HEK293 (cell line): ENCODE results near the gene CD82.
A peak's percentile ranks its signal among the peaks of the same experiment; 100 is the strongest.

Experiments
- BCL11A ChIP-seq: fragments of 450-650 bp; formaldehyde crosslinking; IDR thresholded peaks from 2 replicates; pipeline ENCODE4 v1.5.1; 2016; ENCODE audit warnings: low read depth, missing biosample characterization, missing genetic modification characterization
- EGR2 ChIP-seq: fragments of 450-650 bp; formaldehyde crosslinking; IDR thresholded peaks from 2 replicates; pipeline ENCODE4 v1.5.1; 2016; ENCODE audit warnings: low read depth, missing biosample characterization, missing genetic modification characterization
- ELK4 ChIP-seq: IDR thresholded peaks from 2 replicates; pipeline ENCODE4 v1.6.1; 2011; ENCODE audit warnings: mild to moderate bottlenecking, low read depth, low read length, borderline replicate concordance
- GLI4 ChIP-seq: fragments of 450-650 bp; formaldehyde crosslinking; IDR thresholded peaks from 2 replicates; pipeline ENCODE4 v1.5.1; 2016; ENCODE audit warnings: missing biosample characterization, missing genetic modification characterization
- GLIS2 ChIP-seq: fragments of 450-650 bp; formaldehyde crosslinking; IDR thresholded peaks from 2 replicates; pipeline ENCODE4 v1.5.1; 2016; ENCODE audit warnings: missing biosample characterization, missing genetic modification characterization
- PRDM4 ChIP-seq: fragments of 450-650 bp; formaldehyde crosslinking; IDR thresholded peaks from 2 replicates; pipeline ENCODE4 v1.5.1; 2017; ENCODE audit warnings: missing biosample characterization, missing genetic modification characterization
- WT1 ChIP-seq: fragments of 450-650 bp; formaldehyde crosslinking; IDR thresholded peaks from 2 replicates; pipeline ENCODE4 v1.5.1; 2016; ENCODE audit warnings: missing biosample characterization, missing genetic modification characterization
- YY1 ChIP-seq: fragments of 450-650 bp; formaldehyde crosslinking; IDR thresholded peaks from 2 replicates; pipeline ENCODE4 v1.5.1; 2018; ENCODE audit warnings: missing biosample characterization, missing genetic modification characterization
- ZBTB17 ChIP-seq: fragments of 450-650 bp; formaldehyde crosslinking; IDR thresholded peaks from 2 replicates; pipeline ENCODE4 v1.5.1; 2016; ENCODE audit warnings: missing biosample characterization, missing genetic modification characterization
- ZFHX2 ChIP-seq: fragments of 450-650 bp; formaldehyde crosslinking; conservative IDR thresholded peaks from 2 replicates; pipeline ENCODE4 v1.5.1; 2016; ENCODE audit warnings: missing biosample characterization, missing genetic modification characterization
- ZFP3 ChIP-seq: fragments of 450-650 bp; formaldehyde crosslinking; IDR thresholded peaks from 2 replicates; pipeline ENCODE4 v1.5.1; 2016; ENCODE audit warnings: low read depth, missing biosample characterization, missing genetic modification characterization
- ZIC2 ChIP-seq: fragments of 450-650 bp; formaldehyde crosslinking; IDR thresholded peaks from 2 replicates; pipeline ENCODE4 v1.5.1; 2016; ENCODE audit warnings: missing biosample characterization, missing genetic modification characterization
- ZNF169 ChIP-seq: fragments of 450-650 bp; formaldehyde crosslinking; IDR thresholded peaks from 2 replicates; pipeline ENCODE4 v1.5.1; 2016; ENCODE audit warnings: missing biosample characterization, missing genetic modification characterization
- ZNF174 ChIP-seq: fragments of 450-650 bp; formaldehyde crosslinking; IDR thresholded peaks from 2 replicates; pipeline ENCODE4 v1.5.0; 2017; ENCODE audit warnings: missing biosample characterization, mild to moderate bottlenecking, missing genetic modification characterization
- ZNF221 ChIP-seq: fragments of 450-650 bp; formaldehyde crosslinking; IDR thresholded peaks from 2 replicates; pipeline ENCODE4 v1.5.1; 2017; ENCODE audit warnings: missing biosample characterization, missing genetic modification characterization, borderline replicate concordance
- ZNF24 ChIP-seq: fragments of 450-650 bp; formaldehyde crosslinking; IDR thresholded peaks from 2 replicates; pipeline ENCODE4 v1.5.1; 2016; ENCODE audit warnings: missing biosample characterization, missing genetic modification characterization
- ZNF266 ChIP-seq: fragments of 450-650 bp; formaldehyde crosslinking; IDR thresholded peaks from 2 replicates; pipeline ENCODE4 v1.5.1; 2016; ENCODE audit warnings: missing biosample characterization, missing genetic modification characterization, low read depth
- ZNF292 ChIP-seq: fragments of 450-650 bp; formaldehyde crosslinking; IDR thresholded peaks from 2 replicates; pipeline ENCODE4 v1.5.1; 2016; ENCODE audit warnings: low read depth, missing biosample characterization, missing genetic modification characterization, borderline replicate concordance
- ZNF302 ChIP-seq: fragments of 450-650 bp; formaldehyde crosslinking; IDR thresholded peaks from 2 replicates; pipeline ENCODE4 v1.5.1; 2016; ENCODE audit warnings: missing biosample characterization, missing genetic modification characterization, low read depth
- ZNF354C ChIP-seq: fragments of 450-650 bp; formaldehyde crosslinking; IDR thresholded peaks from 2 replicates; pipeline ENCODE4 v1.5.1; 2016; ENCODE audit warnings: missing biosample characterization, missing genetic modification characterization, low read depth, borderline replicate concordance
- ZNF394 ChIP-seq: fragments of 450-650 bp; formaldehyde crosslinking; IDR thresholded peaks from 2 replicates; pipeline ENCODE4 v1.5.1; 2016; ENCODE audit warnings: missing biosample characterization, missing genetic modification characterization, mild to moderate bottlenecking, moderate library complexity, borderline replicate concordance
- ZNF404 ChIP-seq: fragments of 450-650 bp; formaldehyde crosslinking; IDR thresholded peaks from 2 replicates; pipeline ENCODE4 v1.5.1; 2017; ENCODE audit warnings: missing biosample characterization, missing genetic modification characterization
- ZNF433 ChIP-seq: fragments of 450-650 bp; formaldehyde crosslinking; IDR thresholded peaks from 2 replicates; pipeline ENCODE4 v1.5.1; 2016; ENCODE audit warnings: missing biosample characterization, missing genetic modification characterization, low read depth
- ZNF48 ChIP-seq: fragments of 450-650 bp; formaldehyde crosslinking; IDR thresholded peaks from 2 replicates; pipeline ENCODE4 v1.5.1; 2016; ENCODE audit warnings: missing biosample characterization, missing genetic modification characterization
- ZNF530 ChIP-seq: fragments of 450-650 bp; formaldehyde crosslinking; IDR thresholded peaks from 2 replicates; pipeline ENCODE4 v1.5.1; 2016; ENCODE audit warnings: low read depth, missing biosample characterization, missing genetic modification characterization
- ZNF548 ChIP-seq: fragments of 450-650 bp; formaldehyde crosslinking; IDR thresholded peaks from 2 replicates; pipeline ENCODE4 v1.5.1; 2016; ENCODE audit warnings: missing biosample characterization, missing genetic modification characterization
- ZNF600 ChIP-seq: fragments of 450-650 bp; formaldehyde crosslinking; IDR thresholded peaks from 2 replicates; pipeline ENCODE4 v1.5.1; 2016; ENCODE audit warnings: missing biosample characterization, missing genetic modification characterization
- ZNF629 ChIP-seq: fragments of 450-650 bp; formaldehyde crosslinking; IDR thresholded peaks from 2 replicates; pipeline ENCODE4 v1.5.1; 2017; ENCODE audit warnings: missing biosample characterization, missing genetic modification characterization
- ZNF654 ChIP-seq: fragments of 450-650 bp; formaldehyde crosslinking; IDR thresholded peaks from 2 replicates; pipeline ENCODE4 v1.5.1; 2016; ENCODE audit warnings: low read depth, missing biosample characterization, missing genetic modification characterization
- ZNF707 ChIP-seq: fragments of 450-650 bp; formaldehyde crosslinking; IDR thresholded peaks from 2 replicates; pipeline ENCODE4 v1.5.1; 2016; ENCODE audit warnings: missing biosample characterization, missing genetic modification characterization
- ZNF768 ChIP-seq: fragments of 450-650 bp; formaldehyde crosslinking; IDR thresholded peaks from 2 replicates; pipeline ENCODE4 v1.5.1; 2018; ENCODE audit warnings: missing biosample characterization, mild to moderate bottlenecking, missing genetic modification characterization
- ZSCAN16 ChIP-seq: fragments of 450-650 bp; formaldehyde crosslinking; IDR thresholded peaks from 2 replicates; pipeline ENCODE4 v1.5.1; 2016; ENCODE audit warnings: missing biosample characterization, missing genetic modification characterization
- TF ChIP-seq, protein P1 (sequence below): fragments of 450-650 bp; formaldehyde crosslinking; IDR thresholded peaks from 2 replicates; pipeline ENCODE4 v1.5.1; 2017; ENCODE audit warnings: missing biosample characterization, missing genetic modification characterization
- TF ChIP-seq, protein P2 (sequence below): fragments of 450-650 bp; formaldehyde crosslinking; IDR thresholded peaks from 2 replicates; pipeline ENCODE4 v1.5.1; 2016; ENCODE audit warnings: missing biosample characterization, missing genetic modification characterization
- TF ChIP-seq, protein P3 (sequence below): fragments of 450-650 bp; formaldehyde crosslinking; IDR thresholded peaks from 2 replicates; pipeline ENCODE4 v1.5.1; 2016; ENCODE audit warnings: missing biosample characterization, missing genetic modification characterization

Gene CD82

GRCh38 chr11:44565211-44565952, at the start of gene CD82 (continued):
- TF ChIP-seq ZNF266 (tag by site-specific recombination) (no peak), WT1 (tag by site-specific recombination) (peak; percentile 55; the same call in 1 of the 2 replicates), ZNF707 (no peak), ZFHX2 (tag by site-specific recombination) (no peak; the same call in none of the 2 replicates), ZNF354C (tag by site-specific recombination) (no peak), ZNF629 (tag by site-specific recombination) (no peak), ZNF768 (no peak), PRDM4 (tag by site-specific recombination) (no peak), ZIC2 (tag by site-specific recombination) (no peak), ZNF302 (tag by site-specific recombination) (no peak), GLIS2 (tag by site-specific recombination) (no peak), ZNF404 (tag by site-specific recombination) (no peak), ZNF654 (no peak), ZNF433 (tag by site-specific recombination) (no peak), ZNF292 (tag by site-specific recombination) (no peak), ZNF48 (tag by site-specific recombination) (no peak), ZNF24 (tag by site-specific recombination) (no peak), ZNF530 (no peak), ZNF394 (tag by site-specific recombination) (no peak), ZNF548 (tag by site-specific recombination) (no peak), ZFP3 (tag by site-specific recombination) (no peak), ZNF169 (tag by site-specific recombination) (no peak), ZBTB17 (no peak), EGR2 (tag by site-specific recombination) (peak; percentile 77), GLI4 (no peak), YY1 (tag by site-specific recombination) (no peak), BCL11A (no peak), ZSCAN16 (no peak), ZNF600 (tag by site-specific recombination) (no peak), ZNF174 (tag by site-specific recombination) (no peak), ELK4 (no peak), ZNF221 (no peak)
- TF ChIP-seq, protein P1, sequence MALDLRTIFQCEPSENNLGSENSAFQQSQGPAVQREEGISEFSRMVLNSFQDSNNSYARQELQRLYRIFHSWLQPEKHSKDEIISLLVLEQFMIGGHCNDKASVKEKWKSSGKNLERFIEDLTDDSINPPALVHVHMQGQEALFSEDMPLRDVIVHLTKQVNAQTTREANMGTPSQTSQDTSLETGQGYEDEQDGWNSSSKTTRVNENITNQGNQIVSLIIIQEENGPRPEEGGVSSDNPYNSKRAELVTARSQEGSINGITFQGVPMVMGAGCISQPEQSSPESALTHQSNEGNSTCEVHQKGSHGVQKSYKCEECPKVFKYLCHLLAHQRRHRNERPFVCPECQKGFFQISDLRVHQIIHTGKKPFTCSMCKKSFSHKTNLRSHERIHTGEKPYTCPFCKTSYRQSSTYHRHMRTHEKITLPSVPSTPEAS (tag by site-specific recombination): no peak
- TF ChIP-seq, protein P2, sequence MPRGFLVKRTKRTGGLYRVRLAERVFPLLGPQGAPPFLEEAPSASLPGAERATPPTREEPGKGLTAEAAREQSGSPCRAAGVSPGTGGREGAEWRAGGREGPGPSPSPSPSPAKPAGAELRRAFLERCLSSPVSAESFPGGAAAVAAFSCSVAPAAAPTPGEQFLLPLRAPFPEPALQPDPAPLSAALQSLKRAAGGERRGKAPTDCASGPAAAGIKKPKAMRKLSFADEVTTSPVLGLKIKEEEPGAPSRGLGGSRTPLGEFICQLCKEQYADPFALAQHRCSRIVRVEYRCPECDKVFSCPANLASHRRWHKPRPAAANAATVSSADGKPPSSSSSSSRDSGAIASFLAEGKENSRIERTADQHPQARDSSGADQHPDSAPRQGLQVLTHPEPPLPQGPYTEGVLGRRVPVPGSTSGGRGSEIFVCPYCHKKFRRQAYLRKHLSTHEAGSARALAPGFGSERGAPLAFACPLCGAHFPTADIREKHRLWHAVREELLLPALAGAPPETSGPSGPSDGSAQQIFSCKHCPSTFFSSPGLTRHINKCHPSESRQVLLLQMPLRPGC: no peak
- TF ChIP-seq, protein P3, sequence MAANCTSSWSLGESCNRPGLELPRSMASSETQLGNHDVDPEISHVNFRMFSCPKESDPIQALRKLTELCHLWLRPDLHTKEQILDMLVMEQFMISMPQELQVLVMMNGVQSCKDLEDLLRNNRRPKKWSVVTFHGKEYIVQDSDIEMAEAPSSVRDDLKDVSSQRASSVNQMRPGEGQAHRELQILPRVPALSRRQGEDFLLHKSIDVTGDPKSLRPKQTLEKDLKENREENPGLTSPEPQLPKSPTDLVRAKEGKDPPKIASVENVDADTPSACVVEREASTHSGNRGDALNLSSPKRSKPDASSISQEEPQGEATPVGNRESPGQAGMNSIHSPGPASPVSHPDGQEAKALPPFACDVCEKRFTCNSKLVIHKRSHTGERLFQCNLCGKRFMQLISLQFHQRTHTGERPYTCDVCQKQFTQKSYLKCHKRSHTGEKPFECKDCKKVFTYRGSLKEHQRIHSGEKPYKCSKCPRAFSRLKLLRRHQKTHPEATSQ (tag by site-specific recombination): no peak
